Measurements from ENCODE around the gene OTOG. TPM values are rescaled to one million over a fixed set of nuclear protein-coding genes. Genes with fewer than 3 reads are reported as not detected.

OTOG gene
- total and polyA plus RNA-seq, 2 of the 8 experiments (the other 6 are each of a cell fraction or from before 2014, with no cell fraction given), result 0.41 to 1.5 TPM

- H3K4me1 ChIP-seq (replicated peaks in 1 of 4; ENCODE audit: control insufficient read depth in 3 of 4, insufficient read depth in 4 of 4, low read length in 3 of 4), result no peaks in the 10 kb centered on the region; a peak in 1 of 7 replicates
- H3K27ac ChIP-seq (ENCODE audit: low read depth, low read length), result no peak overlapping the region
- H3K18ac ChIP-seq (ENCODE audit: extremely low read depth, low read length), result no peak overlapping the region
- no peak overlapping the region for H4K91ac ChIP-seq (replicated peaks; ENCODE audit: insufficient read length, low read length)
- no peak overlapping the region for H2BK120ac ChIP-seq (replicated peaks; ENCODE audit: low read depth, low read length)
- DNase-seq (ENCODE audit: low read depth in 1 of 2, low spot score in 2 of 2) (no peak), FAIRE-seq (no peak)
- no peak overlapping the region for H3K14ac ChIP-seq (ENCODE audit: insufficient read length)
- H3K4ac ChIP-seq (replicated peaks; ENCODE audit: insufficient read length, low read depth, low read length), result no peak overlapping the region
- H2AFZ ChIP-seq (ENCODE audit: low read length), result no peak overlapping the region
- no peaks in the 10 kb centered on the region for H4K20me1 ChIP-seq (replicated peaks in 1 of 2; ENCODE audit: control insufficient read depth in 1 of 2, insufficient read depth in 2 of 2, low read length in 2 of 2)
- no peak overlapping the region for H2BK20ac ChIP-seq (ENCODE audit: low read length)
- H3K56ac ChIP-seq (replicated peaks; ENCODE audit: insufficient read length, low read depth, low read length), result no peak overlapping the region
- no peak overlapping the region for H2BK5ac ChIP-seq (ENCODE audit: low read depth, low read length)
- no peaks in the 10 kb centered on the region for H3K79me1 ChIP-seq (ENCODE audit: low read depth, low read length)
- no peak overlapping the region for H2BK15ac ChIP-seq (ENCODE audit: low read length)
- ChIA-PET POLR2A (ENCODE audit: partially characterized antibody) (no interaction called here), CTCF (ENCODE audit: partially characterized antibody) (interaction anchor here (1.1 to 2.8 kb wide), 2 partner anchors 43 to 89 kb away, joined by 3 to 7 read pairs; no protein-coding TSS in a partner anchor)
- 92% methylated on average over 15 of the region's 18 CpGs; no CpG with 5 or more reads in 1 of the 2 experiments for WGBS, 2 experiments (ENCODE audit: extremely low coverage in 1 of 2, insufficient coverage in 1 of 2, insufficient read length in 1 of 2, insufficient replicate concordance in 2 of 2, low coverage in 1 of 2, low lambda C conversion rate in 2 of 2, missing lambda C conversion rate in 1 of 2)
- H3K36me3 ChIP-seq (ENCODE audit: control insufficient read depth in 2 of 4, insufficient read depth in 4 of 4, low read length in 3 of 4), result no peaks in the 10 kb centered on the region
- no peaks in the 10 kb centered on the region for H3K79me2 ChIP-seq (ENCODE audit: control insufficient read depth in 1 of 2, insufficient read depth in 2 of 2, low read length in 2 of 2)
- no peak overlapping the region for H2BK12ac ChIP-seq (ENCODE audit: low read depth, low read length)
- no peak overlapping the region for H4K8ac ChIP-seq (ENCODE audit: extremely low read depth, insufficient read depth, low read length)
- no peaks in the 10 kb centered on the region for H3K9me3 ChIP-seq (ENCODE audit: insufficient read depth in 2 of 2, low read depth in 1 of 2, low read length in 1 of 2)
- H3K4me3 ChIP-seq (ENCODE audit: extremely low read depth in 1 of 4, insufficient read depth in 2 of 4, low read depth in 3 of 4, low read length in 4 of 4), result no peak overlapping the region
- no peak overlapping the region for H4K5ac ChIP-seq (ENCODE audit: insufficient read length, low read depth, low read length)
- H3K27me3 ChIP-seq (replicated peaks in 1 of 4; ENCODE audit: control insufficient read depth in 3 of 4, extremely low read depth in 1 of 4, insufficient read depth in 3 of 4, low read length in 3 of 4), result peaks cover 0 to 4% (median 0%) of the 10 kb centered on the region in 4 experiments; a peak in 3 of 7 replicates
- no peak overlapping the region for H3K9ac ChIP-seq (replicated peaks in 1 of 4; ENCODE audit: extremely low read depth in 1 of 4, low read depth in 3 of 4, low read length in 3 of 4)
- no peak overlapping the region for H2AK5ac ChIP-seq (ENCODE audit: low read depth, low read length)
- no peak overlapping the region for H3K4me2 ChIP-seq (ENCODE audit: insufficient read depth in 1 of 2, low read depth in 2 of 2, low read length in 2 of 2)
- no peaks in the 10 kb centered on the region for H3K23me2 ChIP-seq (ENCODE audit: low read depth, low read length)
- no peak overlapping the region for H3K23ac ChIP-seq (ENCODE audit: insufficient read length)
- no peak for TF ChIP-seq MAFK (IDR thresholded peaks at IDR 0.05; ENCODE audit: low read depth, low read length)
- no peak for TF ChIP-seq RFX5 (IDR thresholded peaks at IDR 0.05; ENCODE audit: borderline replicate concordance, low read depth, low read length)
- no peak for TF ChIP-seq CHD1 (IDR thresholded peaks at IDR 0.05; ENCODE audit: low read depth, low read length)
- TF ChIP-seq RBBP5 (IDR thresholded peaks at IDR 0.05; ENCODE audit: borderline replicate concordance, low read depth, low read length), result no peak
- no peak for TF ChIP-seq POU5F1 (IDR thresholded peaks at IDR 0.05; ENCODE audit: low read depth, low read length)
- no peak for TF ChIP-seq E2F6 (IDR thresholded peaks at IDR 0.05)
- TF ChIP-seq SIN3A (conservative IDR thresholded peaks at IDR 0.05 in 1 of 2, IDR thresholded peaks at IDR 0.05 in 1 of 2; ENCODE audit: low read depth in 1 of 2, low read length in 2 of 2), result no peak
- TF ChIP-seq CREB1 (IDR thresholded peaks at IDR 0.05), result no peak
- no peak for TF ChIP-seq ATF3 (IDR thresholded peaks at IDR 0.05; ENCODE audit: insufficient read depth, low read depth, low read length)
- TF ChIP-seq FOSL1 (IDR thresholded peaks at IDR 0.05; ENCODE audit: insufficient read depth, low read depth, low read length), result no peak
- no peak for TF ChIP-seq ZNF274 (IDR thresholded peaks at IDR 0.05; ENCODE audit: borderline replicate concordance, extremely low read depth, low read length)
- no peak for TF ChIP-seq EZH2 (IDR thresholded peaks at IDR 0.05; ENCODE audit: low read depth, low read length, severe bottlenecking)
Observed at GRCh38 chr11:17687946-17688670, 141.0 kb downstream of the OTOG start.
